Uterus (tissue), 2 donors: Measurements from ENCODE around the gene GTSF1L.

ENCODE experiments used
- CTCF ChIP-seq, 4 experiments: fragments of 200-600 bp in 2 of 4; fragments of 450-650 bp in 2 of 4; sonication (generic) in 2 of 4; IDR thresholded peaks; one replicate each; pipeline ENCODE4 v1.5.1; 2016 to 2019; ENCODE audit warnings: antibody characterized with exemption in 4 of 4, mild to moderate bottlenecking in 2 of 4, moderate library complexity in 1 of 4
- POLR2A ChIP-seq, 2 donors: fragments of 450-650 bp; IDR thresholded peaks; one replicate each; pipeline ENCODE4 v1.6.1; 2016; ENCODE audit warnings: antibody characterized with exemption in 2 of 2, mild to moderate bottlenecking in 1 of 2, moderate library complexity in 1 of 2

- TF ChIP-seq POLR2A (IDR thresholded peaks at IDR 0.05) (no peak), CTCF (IDR thresholded peaks at IDR 0.05) (no peak)
Measured at GRCh38 chr20:43716123-43716522, 10.7 kb downstream of the GTSF1L start.
